ENCODE results near the gene FBN1. TPM values are rescaled to one million over a fixed set of nuclear protein-coding genes. Genes with fewer than 3 reads are reported as not detected.

Gene FBN1
- total and polyA plus RNA-seq, 2 donors (not counting 3 experiments of a cell fraction or from before 2014, with no cell fraction given), result 107 to 111 TPM

DNA sequence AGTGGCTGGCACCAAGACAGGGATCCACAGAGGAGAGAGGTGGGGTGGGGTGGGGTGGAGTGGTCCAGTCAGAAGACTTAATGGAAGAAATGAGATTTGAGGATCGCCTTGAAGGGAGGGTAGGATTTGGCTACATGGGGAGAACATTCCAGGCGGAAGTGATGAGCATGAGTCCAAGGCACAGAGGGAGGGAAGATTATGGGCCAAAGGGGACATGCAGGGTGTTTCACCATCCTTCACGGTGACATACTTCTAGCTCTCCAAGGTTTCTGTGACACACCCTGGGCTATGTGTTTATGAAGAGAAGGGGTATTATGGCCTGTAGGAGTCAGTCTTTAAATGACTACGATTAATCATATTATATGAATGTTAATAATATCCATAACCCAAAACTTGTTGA is 7.7 kb upstream of the FBN1 start:
- Histone ChIP-seq H4K20me1 (replicated peaks; ENCODE audit: control insufficient read depth, extremely low read depth, insufficient read depth, low read length) (no peaks in the 10 kb centered on the region), H3K27me3 (ENCODE audit: control insufficient read depth in 2 of 2, insufficient read depth in 2 of 2, low read length in 2 of 2) (no peaks in the 10 kb centered on the region), H3K27ac (ENCODE audit: insufficient read depth, low read depth, low read length) (no peak overlapping the region), H3K9ac (replicated peaks; ENCODE audit: extremely low read depth, insufficient read depth, low read length) (no peak overlapping the region), H3K79me2 (ENCODE audit: control insufficient read depth, insufficient read depth, low read length) (no peaks in the 10 kb centered on the region), H3K9me3 (replicated peaks; ENCODE audit: control insufficient read depth, insufficient read depth, low read length) (no peaks in the 10 kb centered on the region), H2AFZ (ENCODE audit: low read depth, low read length) (no peak overlapping the region), H3K4me2 (ENCODE audit: insufficient read depth, low read length) (no peak overlapping the region), H3K36me3 (ENCODE audit: control insufficient read depth in 2 of 2, extremely low read depth in 1 of 2, insufficient read depth in 2 of 2, low read length in 2 of 2) (no peaks in the 10 kb centered on the region), H3K9me1 (replicated peaks; ENCODE audit: control insufficient read depth, extremely low read depth, insufficient read depth, low read length) (no peaks in the 10 kb centered on the region), H3K4me3 (replicated peaks in 1 of 3; ENCODE audit: insufficient read depth in 1 of 3, low read depth in 1 of 3, low read length in 3 of 3) (no peak overlapping the region), H3K4me1 (ENCODE audit: control insufficient read depth, extremely low read depth, insufficient read depth, low read length) (no peaks in the 10 kb centered on the region)
- TF ChIP-seq JUN (IDR thresholded peaks at IDR 0.05; ENCODE audit: borderline replicate concordance, insufficient read depth, insufficient read length, low read depth) (no peak), POLR2A (IDR thresholded peaks at IDR 0.05; ENCODE audit: low read depth, low read length) (no peak), FOS (IDR thresholded peaks at IDR 0.05; ENCODE audit: borderline replicate concordance, insufficient read depth, low read length) (no peak), MYC (IDR thresholded peaks at IDR 0.05; ENCODE audit: low read depth, low read length) (no peak), EZH2 (IDR thresholded peaks at IDR 0.05; ENCODE audit: borderline replicate concordance, low read depth, low read length, severe bottlenecking) (no peak), POLR2AphosphoS5 (IDR thresholded peaks at IDR 0.05; ENCODE audit: insufficient read depth, low read depth, low read length) (no peak)
- TF ChIP-seq, protein P1, sequence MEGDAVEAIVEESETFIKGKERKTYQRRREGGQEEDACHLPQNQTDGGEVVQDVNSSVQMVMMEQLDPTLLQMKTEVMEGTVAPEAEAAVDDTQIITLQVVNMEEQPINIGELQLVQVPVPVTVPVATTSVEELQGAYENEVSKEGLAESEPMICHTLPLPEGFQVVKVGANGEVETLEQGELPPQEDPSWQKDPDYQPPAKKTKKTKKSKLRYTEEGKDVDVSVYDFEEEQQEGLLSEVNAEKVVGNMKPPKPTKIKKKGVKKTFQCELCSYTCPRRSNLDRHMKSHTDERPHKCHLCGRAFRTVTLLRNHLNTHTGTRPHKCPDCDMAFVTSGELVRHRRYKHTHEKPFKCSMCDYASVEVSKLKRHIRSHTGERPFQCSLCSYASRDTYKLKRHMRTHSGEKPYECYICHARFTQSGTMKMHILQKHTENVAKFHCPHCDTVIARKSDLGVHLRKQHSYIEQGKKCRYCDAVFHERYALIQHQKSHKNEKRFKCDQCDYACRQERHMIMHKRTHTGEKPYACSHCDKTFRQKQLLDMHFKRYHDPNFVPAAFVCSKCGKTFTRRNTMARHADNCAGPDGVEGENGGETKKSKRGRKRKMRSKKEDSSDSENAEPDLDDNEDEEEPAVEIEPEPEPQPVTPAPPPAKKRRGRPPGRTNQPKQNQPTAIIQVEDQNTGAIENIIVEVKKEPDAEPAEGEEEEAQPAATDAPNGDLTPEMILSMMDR (IDR thresholded peaks at IDR 0.05; ENCODE audit: extremely low read depth in 1 of 2, insufficient read depth in 1 of 2, low read depth in 1 of 2, low read length in 2 of 2), result no peak
- TF ChIP-seq, protein P2, sequence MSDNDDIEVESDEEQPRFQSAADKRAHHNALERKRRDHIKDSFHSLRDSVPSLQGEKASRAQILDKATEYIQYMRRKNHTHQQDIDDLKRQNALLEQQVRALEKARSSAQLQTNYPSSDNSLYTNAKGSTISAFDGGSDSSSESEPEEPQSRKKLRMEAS (IDR thresholded peaks at IDR 0.05; ENCODE audit: insufficient read depth, insufficient read length), result no peak
- FAIRE-seq, result no peak
- intact Hi-C loops (cut with micrococcal nuclease) (no loop called here), dilution Hi-C loops (cut with MboI; ENCODE audit: extremely low pct_ligation_motif_present, low sequenced_read_pairs) (no loop called here)
- ChIA-PET POLR2A (no interaction called here), CTCF (interaction anchor here (0.9 kb wide), 1 partner anchor 145 kb away, joined by 3 read pairs; no protein-coding TSS in a partner anchor)
- no TSS peak for BruUV-seq (replicated peaks)
- DNase-seq (ENCODE audit: low read depth, low spot score), result no peak

Data from endothelial cell of umbilical vein (primary cell).